Amniotic stem cell (primary cell): ENCODE data around the gene TEPSIN.

Experiments used
- DNase-seq: peaks from one replicate; lab custom pipeline; 2025; lab: John Stamatoyannopoulos, UW

Gene TEPSIN

DNA sequence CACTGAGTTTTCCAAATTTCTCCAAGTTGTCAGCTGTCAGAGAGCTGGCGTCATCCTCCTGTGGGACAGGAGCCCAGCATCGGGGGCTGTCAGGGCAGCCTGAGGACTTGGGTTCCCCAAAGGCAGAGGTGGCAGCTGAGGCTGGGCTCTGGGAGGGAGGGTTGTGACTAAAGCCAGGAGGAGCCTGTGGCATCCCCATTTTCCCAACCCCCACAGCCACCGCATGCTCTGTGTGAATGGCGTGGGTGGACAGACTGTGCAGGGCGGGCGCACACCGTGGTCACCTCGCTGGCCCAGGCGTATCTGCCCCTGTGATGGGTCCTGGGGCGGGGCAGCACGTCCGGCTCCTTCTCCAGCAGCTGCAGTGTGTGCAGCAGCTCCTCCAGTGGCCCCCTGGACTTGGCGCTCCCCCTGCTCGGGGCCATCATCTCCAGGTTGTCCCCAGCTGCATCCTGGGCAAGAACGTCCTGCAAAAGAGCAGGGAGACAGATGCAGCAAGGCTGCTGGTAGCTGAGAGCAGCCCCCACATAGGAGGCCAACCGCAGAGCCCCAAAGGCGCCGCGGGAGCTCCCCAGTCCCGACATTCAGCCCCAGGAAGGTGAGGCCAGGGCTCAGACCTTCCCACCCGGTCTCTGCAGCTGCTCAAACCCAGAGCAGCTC, 40.9 kb downstream of the TEPSIN start:
- DNase-seq, result no peak

DNA sequence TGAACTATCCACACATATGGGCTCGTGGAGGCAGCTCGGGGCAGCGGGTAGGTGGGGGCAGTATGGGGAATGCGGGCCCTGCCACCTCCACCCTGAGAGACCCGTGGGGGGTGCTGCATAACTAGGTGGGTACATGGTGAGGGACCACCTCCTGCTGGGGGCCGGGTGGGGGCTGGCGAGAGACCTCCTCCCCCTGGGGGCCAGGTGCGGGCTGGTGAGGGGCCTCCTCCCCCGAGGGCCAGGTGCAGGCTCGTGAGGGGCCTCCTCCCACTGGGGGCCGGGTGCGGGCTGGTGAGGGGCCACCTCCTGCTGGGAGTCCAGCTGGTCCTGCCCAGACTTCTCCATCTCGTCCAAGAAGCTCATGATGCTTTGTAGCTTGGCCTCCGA, 41.5 kb downstream of the TEPSIN start:
- no peak for DNase-seq

DNA sequence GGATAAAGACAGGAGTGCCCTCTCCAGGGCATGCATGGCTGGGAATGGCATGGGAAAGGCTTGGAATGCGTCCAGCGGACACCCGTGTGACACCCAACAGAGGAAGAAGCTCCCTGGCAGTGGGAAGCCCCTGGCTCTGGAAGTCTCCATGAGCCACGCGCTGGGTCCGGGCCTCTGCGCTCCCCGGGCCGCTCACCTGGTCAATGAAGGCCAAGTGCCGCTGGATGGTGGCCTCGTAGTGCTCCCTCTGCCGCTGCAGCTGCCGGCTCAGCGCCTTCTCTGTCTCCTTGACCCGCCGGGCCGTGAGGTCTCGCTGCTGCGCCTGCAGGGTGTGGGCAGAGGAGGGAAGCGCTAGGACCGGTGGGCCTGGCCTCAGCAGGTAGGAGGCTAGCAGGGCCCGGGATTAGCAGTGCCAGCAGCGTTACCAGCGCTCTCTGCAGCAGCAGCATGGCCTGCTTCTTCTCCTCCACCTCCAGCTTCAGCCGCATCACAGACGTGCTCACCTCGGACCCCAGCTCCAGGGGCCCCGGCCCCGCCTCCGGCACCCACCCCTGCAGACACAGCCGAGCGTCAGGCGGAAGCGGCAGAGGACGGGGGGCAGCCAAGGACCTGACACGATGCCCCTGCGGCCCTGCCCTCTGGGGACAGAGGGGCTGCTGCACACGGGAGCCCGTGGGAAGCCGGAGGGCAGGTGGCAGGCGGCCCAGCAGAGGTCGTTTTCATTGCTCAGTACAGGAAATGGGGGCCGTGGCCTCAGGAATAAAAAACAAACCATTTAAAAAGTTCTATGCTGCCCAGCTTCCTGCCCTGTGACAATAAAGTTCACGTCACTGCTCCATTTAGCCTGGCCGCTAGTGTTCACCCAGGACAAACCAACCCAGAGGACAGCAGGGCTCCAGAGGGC, 42.1 kb downstream of the TEPSIN start:
- no peak for DNase-seq

DNA sequence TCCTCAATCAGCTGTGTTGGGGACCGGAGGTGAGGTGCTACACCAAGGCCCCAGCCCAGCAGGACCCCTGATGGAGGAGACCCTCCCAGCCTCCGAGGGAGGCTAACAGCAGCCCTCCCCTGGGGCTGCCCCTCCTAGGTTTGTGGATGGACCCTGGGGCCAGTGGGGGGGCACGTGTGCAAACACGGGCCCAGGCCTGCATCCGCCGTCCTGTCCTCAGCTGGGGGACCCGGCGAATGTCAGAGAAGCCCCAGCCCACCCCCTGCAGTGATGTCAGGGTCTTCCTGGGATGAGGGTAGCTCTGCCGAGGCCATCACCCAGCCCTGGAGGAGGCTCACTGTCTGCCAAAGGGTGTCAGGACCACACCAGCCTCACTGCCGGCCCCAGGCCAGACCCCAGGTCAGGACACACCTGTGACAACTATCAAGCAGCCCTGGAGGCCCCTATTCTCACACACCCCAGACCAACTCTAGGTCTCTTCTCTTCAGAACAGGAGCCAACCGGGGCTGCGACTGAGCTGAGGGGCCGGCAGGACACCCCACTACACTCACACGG, 42.8 kb downstream of the TEPSIN start:
- DNase-seq, result no peak

DNA sequence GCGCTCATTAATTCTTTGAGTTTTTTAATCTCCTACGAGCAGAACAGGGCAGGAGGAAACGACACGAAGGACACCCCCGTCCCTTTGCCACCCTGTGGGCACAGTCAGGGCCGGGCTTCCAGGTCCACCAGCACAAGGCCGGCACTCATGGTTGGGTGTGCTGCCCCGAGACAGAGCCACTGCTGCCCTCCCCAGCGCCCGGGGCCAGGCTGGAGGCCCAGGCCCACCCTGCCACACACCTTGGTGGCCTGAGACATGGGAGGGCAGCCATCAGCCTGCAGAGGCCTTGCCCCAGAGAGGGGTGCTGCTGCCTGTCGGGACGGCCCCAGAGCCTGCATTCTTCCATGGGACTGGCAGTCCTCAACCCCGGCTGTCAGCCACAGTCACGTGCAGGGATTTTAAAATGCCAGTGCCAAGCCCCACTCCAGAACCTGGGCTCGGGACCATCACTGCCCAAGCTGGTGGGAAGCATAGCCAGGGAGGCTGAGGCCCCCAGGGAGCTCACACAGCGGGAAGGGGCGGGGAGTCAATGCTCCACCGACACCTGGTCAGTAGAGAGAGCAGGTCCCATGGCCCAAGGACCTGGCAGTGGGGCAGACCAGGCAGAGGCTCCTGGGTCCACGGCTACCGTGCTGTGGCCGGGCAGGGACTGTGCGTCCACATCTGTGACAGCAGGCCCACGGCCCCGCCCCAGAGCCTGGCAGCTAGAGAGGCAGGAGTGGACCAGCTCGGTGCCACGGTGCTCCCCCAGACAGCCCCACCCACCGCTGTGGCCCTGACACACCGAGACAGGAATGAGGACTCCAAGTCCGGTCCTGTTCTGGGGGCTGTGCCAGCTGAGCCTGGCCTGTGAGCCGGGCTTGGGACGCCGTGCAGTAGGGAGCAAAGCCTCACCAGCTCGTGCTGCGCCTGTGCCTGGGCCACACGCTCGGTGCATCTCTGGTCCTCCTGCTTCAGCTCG, 43.6 kb downstream of the TEPSIN start:
- DNase-seq, result no peak

DNA sequence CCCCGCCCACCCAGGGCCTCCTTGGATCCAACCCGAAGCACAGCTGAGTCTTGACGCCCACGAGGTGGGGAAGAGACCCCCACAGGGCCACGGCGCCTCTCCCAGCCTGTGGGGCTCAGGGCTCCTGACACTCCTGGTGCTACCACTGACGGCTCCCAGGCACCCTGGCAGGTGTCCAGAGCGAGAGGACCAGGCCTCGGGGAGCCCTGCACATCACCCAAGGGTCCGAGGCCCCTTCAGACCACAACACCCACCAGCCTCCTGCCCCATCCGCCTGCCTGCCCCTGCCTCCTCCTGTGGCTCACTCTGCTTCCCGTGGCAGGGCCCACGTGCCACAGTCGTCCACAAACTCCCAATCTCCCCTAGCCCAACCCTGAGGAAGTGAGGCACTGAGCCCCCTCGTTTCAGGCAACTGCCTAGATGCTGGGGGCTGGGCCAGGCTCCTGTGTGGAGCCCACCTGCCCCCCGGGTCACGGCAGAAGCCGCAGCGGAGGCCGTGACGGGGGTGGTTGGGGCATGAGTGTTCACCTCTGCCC, 44.6 kb downstream of the TEPSIN start:
- DNase-seq, result no peak

DNA sequence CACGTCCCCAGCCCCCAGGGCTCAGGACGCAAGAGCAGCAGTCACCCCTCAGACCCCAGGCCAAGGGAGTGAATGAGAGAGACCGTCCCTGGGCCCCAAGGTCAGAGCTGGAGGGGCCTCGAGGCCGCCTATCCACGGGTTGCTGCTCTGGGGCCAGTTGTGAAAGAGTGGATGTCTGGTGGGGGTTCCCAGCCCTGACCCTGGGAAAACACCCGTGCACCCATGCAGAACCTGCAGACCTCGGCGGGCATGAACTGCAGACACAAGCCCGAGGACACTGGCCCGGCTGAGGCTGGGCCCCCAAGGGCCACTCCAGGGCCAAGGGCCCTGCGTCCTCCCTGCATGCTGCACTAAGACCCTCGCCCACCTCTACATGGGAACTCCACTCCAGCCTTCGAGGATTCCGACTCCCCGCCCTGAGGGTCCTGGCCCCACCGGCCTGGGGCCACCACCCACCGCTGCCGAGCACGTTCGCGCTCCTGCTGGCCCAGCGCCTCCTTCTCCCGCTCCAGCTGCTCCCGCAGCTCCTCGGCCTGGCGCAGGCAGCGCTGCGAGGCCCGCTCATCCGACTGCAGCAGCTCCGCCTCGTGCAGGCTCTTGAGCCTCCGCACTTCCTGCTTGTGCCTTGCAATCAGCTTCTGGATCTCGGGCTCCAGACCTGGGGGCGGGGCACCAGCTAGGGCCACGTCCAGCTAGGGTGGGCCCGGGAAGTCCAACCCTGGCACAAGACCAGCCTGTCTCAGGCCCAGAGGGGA, 45.2 kb downstream of the TEPSIN start:
- no peak for DNase-seq

DNA sequence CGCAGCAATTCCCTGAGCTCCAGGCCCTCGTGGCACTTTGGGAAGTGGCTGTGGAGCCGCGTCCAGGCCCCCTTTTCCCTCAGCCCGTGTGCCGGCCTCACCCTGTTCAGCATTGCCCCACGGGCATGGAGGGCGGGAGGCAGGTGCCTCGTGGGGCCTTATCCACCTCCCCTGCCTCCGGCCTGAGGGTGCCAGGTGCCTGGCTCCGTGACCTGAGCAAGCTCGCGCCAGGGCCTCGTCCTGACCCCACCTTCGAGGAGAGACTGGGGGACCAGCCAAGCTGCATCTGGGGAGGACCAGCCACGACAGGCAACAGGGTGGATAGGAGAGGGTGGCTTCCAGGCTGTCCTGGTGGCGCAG, 45.8 kb downstream of the TEPSIN start:
- DNase-seq, result no peak

DNA sequence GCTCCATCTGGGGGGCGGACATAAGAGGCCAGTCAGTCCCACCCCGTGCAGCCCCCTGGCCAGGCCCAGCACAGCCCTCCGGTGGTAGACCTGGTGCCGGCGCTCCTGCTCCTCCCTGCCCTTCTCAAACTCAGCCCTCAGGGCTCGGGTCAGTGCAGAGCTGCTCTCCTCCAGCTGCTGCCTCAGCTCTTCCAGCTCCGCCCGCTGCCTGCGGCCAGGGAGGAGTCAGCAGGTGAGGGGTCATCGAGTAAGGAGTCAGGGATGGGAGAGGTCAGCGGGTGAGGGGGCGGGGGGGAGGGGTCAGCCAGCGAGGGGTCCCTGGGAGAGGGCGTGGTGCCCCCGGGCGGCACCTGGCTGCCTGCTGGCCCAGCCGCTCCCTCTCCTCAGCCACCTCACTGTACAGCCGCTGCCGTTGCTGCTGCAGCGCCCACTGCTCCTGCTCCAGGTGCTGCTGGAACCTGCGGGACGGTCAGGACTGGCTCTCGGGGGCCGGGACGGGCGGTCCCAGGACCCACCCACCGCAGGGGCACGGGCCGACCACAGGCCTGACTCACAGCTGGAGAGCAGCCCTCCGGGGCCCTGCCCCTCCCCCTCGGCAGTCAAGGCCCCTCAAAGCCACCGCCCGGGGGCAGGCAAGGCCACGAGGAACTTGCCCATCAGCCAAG, 46.3 kb downstream of the TEPSIN start:
- DNase-seq, result no peak

DNA sequence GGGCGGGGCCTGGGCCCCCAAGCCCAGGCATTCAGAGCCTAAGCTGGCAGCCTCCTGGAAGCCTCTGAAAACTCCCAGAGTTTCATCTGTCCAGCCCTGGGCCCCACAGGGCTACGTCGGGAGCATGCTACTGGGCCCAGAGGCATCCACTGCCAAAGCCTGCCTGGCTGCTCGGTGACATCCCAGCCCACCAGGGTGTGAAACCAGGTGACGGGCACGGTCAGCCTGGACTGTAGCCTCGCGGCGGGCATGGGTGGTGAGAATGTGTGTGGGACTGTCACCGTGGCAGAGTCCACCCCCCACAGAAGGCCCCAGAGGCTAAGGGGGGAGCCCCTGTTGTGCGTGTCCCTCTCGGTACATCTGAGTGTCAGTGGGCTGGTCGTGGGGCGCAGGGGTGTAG, 47.2 kb downstream of the TEPSIN start:
- no peak for DNase-seq

DNA sequence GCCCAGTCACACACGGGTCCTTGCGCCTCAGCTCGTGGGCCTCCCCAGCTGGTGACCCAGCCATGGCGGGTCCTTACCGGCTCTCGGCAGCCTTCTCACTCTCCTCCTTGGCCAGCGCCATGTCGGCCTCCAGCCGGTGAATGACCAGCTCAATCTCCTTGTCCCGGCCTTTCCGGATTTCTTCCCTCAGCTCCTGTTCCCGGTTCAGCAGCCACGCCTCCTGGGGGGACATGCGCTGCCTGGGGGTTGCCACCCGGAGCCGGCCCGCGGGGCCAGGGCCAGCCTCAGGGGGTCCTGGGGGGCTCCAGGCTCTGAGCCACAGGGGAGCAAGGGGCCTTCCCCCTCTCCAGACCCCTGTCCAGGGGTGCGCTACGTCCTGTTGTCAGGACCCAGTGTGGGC, 47.7 kb downstream of the TEPSIN start:
- no peak for DNase-seq

DNA sequence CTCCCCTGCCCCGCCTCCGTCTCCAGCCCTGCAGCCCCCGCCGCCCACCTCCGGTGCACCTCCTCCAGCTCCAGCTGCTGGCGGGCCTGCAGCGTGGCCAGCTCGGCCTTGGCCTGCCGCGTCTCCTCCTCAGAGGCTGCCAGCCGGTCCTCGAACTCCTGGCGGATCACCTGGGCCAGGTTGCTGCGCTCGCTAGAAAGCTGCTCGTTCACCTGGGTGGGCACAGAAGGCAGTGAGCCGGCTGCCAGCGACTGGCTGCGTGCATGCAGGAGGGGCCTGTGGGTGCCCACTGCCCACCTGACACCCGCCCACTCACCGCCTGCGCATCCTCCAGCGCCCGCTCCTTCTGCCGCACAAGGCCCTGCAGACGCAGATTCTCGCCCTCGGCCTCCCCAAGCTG, 48.3 kb downstream of the TEPSIN start:
- no peak for DNase-seq

DNA sequence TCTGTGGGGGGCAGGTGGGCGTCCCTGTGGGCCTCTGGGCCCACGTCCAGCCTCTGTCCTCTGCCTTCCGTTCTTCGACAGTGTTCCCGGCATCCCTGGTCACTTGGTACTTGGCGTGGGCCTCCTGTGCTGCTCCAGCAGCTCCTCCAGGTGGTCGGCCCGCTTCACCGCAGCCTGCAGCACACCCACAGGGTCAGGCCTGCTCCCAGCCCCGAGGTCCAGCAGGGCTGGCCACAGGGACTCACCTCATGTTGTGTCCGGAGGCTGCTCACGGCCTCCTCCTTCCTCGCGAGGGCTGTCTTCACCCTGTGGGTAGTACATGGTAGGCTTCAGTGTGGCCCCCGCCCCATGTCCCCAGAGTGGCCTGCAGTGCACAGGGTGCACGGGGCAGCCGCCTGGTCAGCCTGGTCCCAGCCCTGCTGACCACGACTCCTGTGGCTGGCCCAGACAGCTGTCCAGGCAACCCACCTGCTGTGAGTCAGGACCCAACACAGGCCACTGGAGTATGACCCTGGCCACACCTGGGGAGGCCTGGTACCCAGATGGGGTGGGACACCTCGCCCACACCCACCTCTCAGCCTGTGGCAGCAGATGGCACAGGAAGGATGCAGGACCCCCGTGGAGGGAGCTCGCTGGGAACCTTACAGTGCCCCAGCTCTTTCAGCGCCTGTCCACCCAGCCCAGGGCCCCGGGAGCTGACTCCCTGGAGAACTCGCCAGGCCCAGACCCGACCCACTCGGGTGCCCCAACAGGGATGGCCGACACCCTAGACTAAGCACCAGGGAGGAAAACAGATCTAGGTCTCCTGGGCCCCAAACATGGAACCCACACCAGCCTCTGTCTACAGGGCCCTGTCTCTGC, 49.0 kb downstream of the TEPSIN start:
- no peak for DNase-seq

DNA sequence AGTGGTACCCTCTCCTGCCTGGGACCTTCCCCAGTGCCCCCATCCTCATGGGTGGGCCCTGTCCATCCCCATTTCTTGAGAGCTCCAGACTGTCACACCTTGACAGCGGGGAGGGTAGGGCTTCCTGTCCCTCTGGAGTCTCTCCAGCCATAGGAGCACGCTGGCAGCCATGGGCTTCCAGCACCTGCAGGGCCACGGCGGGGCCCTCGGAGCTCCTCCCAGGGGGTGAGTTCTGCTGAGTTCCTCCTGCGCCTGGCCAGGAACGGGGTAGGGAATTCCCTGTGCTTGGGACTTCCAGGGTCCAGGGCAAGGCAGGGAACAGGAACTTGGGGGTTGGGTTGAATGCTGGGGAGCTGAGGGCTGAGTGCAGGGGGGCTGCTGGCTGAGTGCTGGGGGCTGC, 49.8 kb downstream of the TEPSIN start:
- no peak for DNase-seq

DNA sequence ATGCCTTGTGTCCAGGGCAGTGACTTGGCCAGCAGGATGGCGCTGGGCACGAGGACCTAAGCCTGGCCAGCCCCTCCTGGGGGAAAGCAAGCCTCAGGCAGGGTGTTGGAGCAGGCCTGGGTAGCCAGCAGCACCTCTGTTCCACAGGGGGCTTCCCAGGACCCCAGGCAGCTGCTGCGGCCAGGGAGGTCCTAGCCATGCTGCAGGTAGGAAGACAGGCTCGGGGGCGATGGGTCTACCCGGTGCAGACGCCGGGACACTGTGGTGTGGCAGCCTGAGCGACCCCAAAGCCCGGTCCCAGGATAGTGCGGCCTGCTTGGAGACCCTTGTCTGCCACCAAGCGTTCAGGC, 50.4 kb downstream of the TEPSIN start:
- no peak for DNase-seq

DNA sequence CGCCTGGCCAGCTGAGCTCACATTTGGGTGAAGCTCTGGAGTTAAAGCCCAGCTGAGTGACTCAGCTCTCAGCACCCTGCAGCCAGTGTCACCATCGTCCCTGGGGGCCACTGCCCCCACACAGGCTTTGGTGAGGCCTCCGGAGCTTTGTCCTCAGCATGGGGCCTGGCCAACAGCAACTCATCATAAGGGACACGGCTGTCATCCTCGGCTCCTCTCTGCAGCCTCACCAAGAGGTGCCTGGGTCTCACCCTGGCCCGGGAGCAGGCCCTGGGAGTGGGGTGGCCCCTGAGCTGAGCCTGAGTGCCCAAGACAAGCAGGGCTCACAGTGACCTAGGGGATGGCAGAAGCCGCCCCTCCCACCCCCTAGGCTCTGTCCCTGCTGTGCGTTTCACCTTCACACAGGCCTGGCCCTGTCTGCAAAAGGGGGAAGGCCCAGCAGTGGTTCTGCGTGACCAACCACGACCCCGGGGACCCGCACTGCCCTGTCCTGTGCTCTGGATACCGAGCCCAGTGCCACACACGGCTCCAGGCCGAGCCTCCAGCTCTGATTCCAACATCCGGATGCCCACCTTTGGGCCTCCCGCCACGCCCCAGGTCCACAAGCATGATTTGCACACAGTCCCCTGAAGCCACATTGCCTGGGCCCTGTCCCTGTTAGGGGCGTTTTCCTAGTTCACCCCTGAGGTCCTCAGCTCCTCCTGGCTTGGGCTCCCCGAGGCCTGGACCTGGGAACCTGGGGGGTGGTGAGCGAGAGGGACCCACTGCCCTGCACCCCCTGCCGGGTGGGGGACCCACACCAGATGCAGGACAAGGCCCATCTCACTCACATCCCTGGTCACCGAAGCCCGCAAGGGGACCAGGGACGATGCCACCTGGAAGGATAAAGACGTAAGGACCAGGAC, 51.0 kb downstream of the TEPSIN start:
- no peak for DNase-seq

DNA sequence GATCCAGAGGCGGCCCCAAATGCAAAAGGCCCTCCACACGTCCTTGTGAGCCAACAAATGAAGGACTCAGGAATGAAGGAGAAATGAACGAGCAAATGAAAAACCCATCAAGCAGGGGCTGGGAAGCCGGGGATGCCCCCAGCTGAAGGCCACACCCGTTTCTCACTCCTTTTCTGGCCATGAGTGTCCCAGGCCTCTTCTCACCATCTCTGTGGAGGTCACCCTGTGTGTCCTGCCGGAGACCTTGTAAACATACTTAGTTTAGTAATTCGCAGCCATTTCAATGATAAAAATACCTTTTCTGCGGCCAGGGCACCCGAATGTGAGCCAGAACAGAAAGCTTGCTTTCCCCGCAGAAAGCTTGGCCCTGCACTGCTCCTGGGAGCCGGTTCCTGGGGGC, 51.7 kb downstream of the TEPSIN start:
- DNase-seq, result no peak

DNA sequence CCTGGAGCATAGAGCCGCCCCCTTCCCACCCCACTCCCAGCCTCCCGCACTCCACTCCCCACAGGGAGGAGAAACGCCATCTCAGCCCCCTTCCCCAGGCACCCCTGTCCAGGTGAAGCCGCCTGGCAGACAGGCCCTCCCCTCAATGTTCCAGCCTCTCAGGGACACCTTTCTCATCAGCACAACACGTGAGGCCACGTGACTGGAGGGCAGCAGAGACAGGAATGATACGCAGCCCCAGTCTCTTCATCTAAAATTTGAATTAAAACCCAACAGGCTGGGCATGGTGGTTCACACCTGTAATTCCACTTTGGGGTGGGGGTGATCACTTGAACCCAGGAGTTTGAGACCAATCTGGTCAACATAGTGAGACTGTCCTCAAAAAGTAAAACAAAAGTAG, 52.7 kb downstream of the TEPSIN start:
- DNase-seq, result no peak

DNA sequence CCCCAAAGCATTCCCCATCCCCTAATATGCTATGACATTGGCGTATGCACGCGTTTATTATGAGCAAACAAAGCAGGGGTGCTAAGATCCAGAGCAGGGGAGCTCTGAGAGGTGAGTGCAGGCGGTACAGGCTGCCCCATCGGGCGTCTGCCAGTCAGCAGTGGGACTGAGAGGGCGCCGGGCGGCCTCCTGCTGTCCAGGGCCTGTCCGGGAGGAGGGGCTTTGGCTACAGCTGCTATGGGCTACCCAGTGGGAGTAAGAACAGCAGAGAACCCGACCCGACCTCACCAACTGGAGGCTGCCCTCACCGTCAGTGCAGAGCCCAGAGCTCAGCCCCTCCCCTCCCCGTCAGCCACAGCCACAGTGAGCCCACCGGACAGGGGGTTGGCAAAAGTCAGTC, 54.3 kb downstream of the TEPSIN start:
- no peak for DNase-seq
